HepG2 (cell line): ENCODE data around the gene CTNNA3. TPM values are rescaled to one million over a fixed set of nuclear protein-coding genes. Genes with fewer than 3 reads are reported as not detected.

Experiments
- ARID5B ChIP-seq: IDR thresholded peaks from 2 replicates; pipeline ENCODE4 v1.4.0; 2020; ENCODE audit warnings: mild to moderate bottlenecking, missing genetic modification reagents
- ATF1 ChIP-seq: IDR thresholded peaks from 2 replicates; pipeline ENCODE4 v1.6.1; 2016; ENCODE audit warnings: mild to moderate bottlenecking, control low read depth
- BORCS8-MEF2B ChIP-seq: sonication (generic); formaldehyde crosslinking; IDR thresholded peaks from 2 replicates; pipeline ENCODE4 v1.8.0; 2022; ENCODE audit warnings: mild to moderate bottlenecking, missing genetic modification reagents
- CREM ChIP-seq, 2 experiments: sonication (generic) in 1 of 2; formaldehyde crosslinking in 1 of 2; IDR thresholded peaks; 2 replicates each; pipeline versions ENCODE4 v1.4.0 to v1.6.1; 2016 to 2020; ENCODE audit warnings: antibody characterized with exemption in 1 of 2, mild to moderate bottlenecking in 1 of 2, missing genetic modification reagents in 1 of 2
- EHMT2 ChIP-seq: fragments of 200-600 bp; sonication (generic); IDR thresholded peaks from 2 replicates; pipeline ENCODE4 v1.7.0; 2017; ENCODE audit warnings: antibody characterized with exemption, low read depth, low read length, borderline replicate concordance
- KAT8 ChIP-seq: IDR thresholded peaks from 2 replicates; pipeline ENCODE4 v1.6.1; 2016; ENCODE audit warnings: missing genetic modification reagents, missing compliant biosample characterization
- NFYC ChIP-seq: IDR thresholded peaks from 2 replicates; pipeline ENCODE4 v1.6.1; 2016; ENCODE audit warnings: missing genetic modification reagents, missing compliant biosample characterization
- ONECUT2 ChIP-seq: sonication (generic); formaldehyde crosslinking; IDR thresholded peaks from 2 replicates; pipeline ENCODE4 v1.4.0; 2020; ENCODE audit warnings: missing genetic modification reagents
- PAF1 ChIP-seq: IDR thresholded peaks from 2 replicates; pipeline ENCODE4 v1.6.1; 2016; ENCODE audit warnings: missing genetic modification reagents, missing compliant biosample characterization
- PITX1 ChIP-seq: sonication (generic); formaldehyde crosslinking; IDR thresholded peaks from 2 replicates; pipeline ENCODE4 v1.5.1; 2020; ENCODE audit warnings: mild to moderate bottlenecking, missing genetic modification reagents
- RARA ChIP-seq: IDR thresholded peaks from 2 replicates; pipeline ENCODE4 v1.6.1; 2016; ENCODE audit warnings: missing genetic modification reagents, missing compliant biosample characterization
- SNAPC2 ChIP-seq: sonication (generic); formaldehyde crosslinking; IDR thresholded peaks from 2 replicates; pipeline ENCODE4 v1.8.1; 2022; ENCODE audit warnings: mild to moderate bottlenecking, missing genetic modification reagents
- ZBTB25 ChIP-seq: IDR thresholded peaks from 2 replicates; pipeline ENCODE4 v1.6.1; 2018; ENCODE audit warnings: missing genetic modification reagents
- ZBTB34 ChIP-seq: sonication (generic); formaldehyde crosslinking; IDR thresholded peaks from 2 replicates; pipeline ENCODE4 v1.8.0; 2022; ENCODE audit warnings: mild to moderate bottlenecking, missing genetic modification reagents
- ZFP37 ChIP-seq: sonication (generic); formaldehyde crosslinking; IDR thresholded peaks from 2 replicates; pipeline ENCODE4 v1.4.0; 2020; ENCODE audit warnings: missing genetic modification reagents, borderline replicate concordance
- ZFP62 ChIP-seq: sonication (generic); formaldehyde crosslinking; IDR thresholded peaks from 2 replicates; pipeline ENCODE4 v1.4.0; 2020; ENCODE audit warnings: missing genetic modification reagents
- ZNF138 ChIP-seq: sonication (generic); formaldehyde crosslinking; IDR thresholded peaks from 2 replicates; pipeline ENCODE4 v1.5.0; 2020; ENCODE audit warnings: mild to moderate bottlenecking, low read depth, missing genetic modification reagents
- ZNF281 ChIP-seq: sonication (generic); formaldehyde crosslinking; IDR thresholded peaks from 2 replicates; pipeline ENCODE4 v1.4.0; 2020; ENCODE audit warnings: missing genetic modification reagents, borderline replicate concordance
- ZNF530 ChIP-seq: sonication (generic); formaldehyde crosslinking; IDR thresholded peaks from 2 replicates; pipeline ENCODE4 v1.5.0; 2020; ENCODE audit warnings: low read depth, mild to moderate bottlenecking, missing genetic modification reagents
- ZNF552 ChIP-seq: sonication (generic); formaldehyde crosslinking; IDR thresholded peaks from 2 replicates; pipeline ENCODE4 v1.9.0; 2022; ENCODE audit warnings: missing genetic modification reagents, mild to moderate bottlenecking, borderline replicate concordance
- ZNF556 ChIP-seq: sonication (generic); formaldehyde crosslinking; IDR thresholded peaks from 2 replicates; pipeline ENCODE4 v1.4.0; 2020; ENCODE audit warnings: mild to moderate bottlenecking, missing genetic modification reagents, borderline replicate concordance
- ZNF672 ChIP-seq: sonication (generic); formaldehyde crosslinking; IDR thresholded peaks from 2 replicates; pipeline ENCODE4 v1.8.1; 2022; ENCODE audit warnings: missing genetic modification reagents
- polyA plus RNA-seq, 8 experiments: library from polyadenylated mRNA; depleted of rRNA in 3 of 8; stranded (reverse) in 7 of 8; unstranded in 1 of 8; fragments of >200 nt; fragmentation: Illumina TruSeq in 4 of 8; extraction: Trizol in 4 of 8; gene quantifications; 2 replicates each; pipeline versions ENCODE4 v1.2.1 to v1.2.3, GENCODE V29; 2011 to 2016; ENCODE audit warnings: low read depth in 4 of 8, missing spikeins in 1 of 8, mixed read lengths in 1 of 8; ENCODE audit not compliant: insufficient read depth in 1 of 8
- total RNA-seq, 5 experiments: library from RNA; depleted of rRNA; stranded (reverse); fragments of >200 nt; fragmentation: Illumina TruSeq; extraction: Trizol; gene quantifications; 2 replicates each; pipeline ENCODE4 v1.2.3, GENCODE V29; 2016; ENCODE audit warnings: low read depth in 1 of 5

Gene CTNNA3
- total and polyA plus RNA-seq, 2 of the 13 experiments (the other 11 are each of a cell fraction or from before 2014, with no cell fraction given): not detected

GRCh38 chr10:66283874-66284464, 1412.0 kb downstream of the CTNNA3 start (continued):
- TF ChIP-seq ARID5B (CRISPR knock-in tag) (0 out of 2 replicates have a peak, but pooled peaks have one; percentile 39), CREM (IDR thresholded peaks at IDR 0.05) (peak; percentile 40; the same call in 1 of the 2 replicates), CREM (CRISPR knock-in tag; IDR thresholded peaks at IDR 0.05) (no peak), BORCS8-MEF2B (no peak), ZNF138 (CRISPR knock-in tag) (no peak), ZNF672 (CRISPR knock-in tag) (no peak), ZNF530 (CRISPR knock-in tag) (no peak), KAT8 (CRISPR knock-in tag) (no peak), ZNF281 (CRISPR knock-in tag) (no peak), ZFP37 (CRISPR knock-in tag) (no peak), ONECUT2 (CRISPR knock-in tag) (peak; percentile 86), ATF1 (CRISPR knock-in tag) (no peak), ZNF556 (no peak), ZFP62 (CRISPR knock-in tag) (no peak), NFYC (CRISPR knock-in tag) (no peak), ZBTB25 (CRISPR knock-in tag) (no peak), RARA (no peak), PITX1 (CRISPR knock-in tag) (peak; percentile 37; the same call in 1 of the 2 replicates), PAF1 (no peak), EHMT2 (peak; percentile 45; the same call in 1 of the 2 replicates), ZBTB34 (CRISPR knock-in tag) (no peak), ZNF552 (CRISPR knock-in tag) (no peak), SNAPC2 (CRISPR knock-in tag) (no peak)
